HG03025 (cell line): Measurements from ENCODE around the gene KY.

Experiments used
- ATAC-seq: cut with Tn5 transposase; IDR thresholded peaks from one replicate; pipeline ENCODE4 v1.9.1; 2021; ENCODE audit warnings: mild to moderate bottlenecking, moderate library complexity; ENCODE audit not compliant: unreplicated experiment, low FRiP score

The KY gene

GRCh38 chr3:134622806-134623365, 27.9 kb downstream of the KY start:
- no peak for ATAC-seq

GRCh38 chr3:134621854-134622253, 29.0 kb downstream of the KY start:
- ATAC-seq: no peak

GRCh38 chr3:134620476-134621115, 30.2 kb downstream of the KY start:
- no peak for ATAC-seq

GRCh38 chr3:134619884-134620445, 30.9 kb downstream of the KY start:
- no peak for ATAC-seq

GRCh38 chr3:134619301-134619615, 31.6 kb downstream of the KY start:
- no peak for ATAC-seq

- no peak for ATAC-seq
Observed at GRCh38 chr3:134618478-134619300, 32.1 kb downstream of the KY start.

GRCh38 chr3:134617608-134618477, 33.0 kb downstream of the KY start:
- ATAC-seq: no peak

GRCh38 chr3:134615743-134616142, 35.1 kb downstream of the KY start:
- no peak for ATAC-seq

GRCh38 chr3:134614955-134615354, 35.9 kb downstream of the KY start:
- ATAC-seq: no peak

GRCh38 chr3:134613006-134613520, 37.8 kb downstream of the KY start:
- ATAC-seq: no peak

GRCh38 chr3:134611516-134611915, 39.3 kb downstream of the KY start:
- ATAC-seq: no peak

GRCh38 chr3:134610432-134611385, 40.1 kb downstream of the KY start:
- no peak for ATAC-seq

- no peak for ATAC-seq
Observed at GRCh38 chr3:134609821-134610431, 40.9 kb downstream of the KY start.

- no peak for ATAC-seq
Observed at GRCh38 chr3:134608771-134609435, 41.9 kb downstream of the KY start.

- no peak for ATAC-seq
Observed at GRCh38 chr3:134608023-134608770, 42.6 kb downstream of the KY start.

GRCh38 chr3:134607054-134608022, 43.5 kb downstream of the KY start:
- no peak for ATAC-seq
